Measurements from ENCODE around the gene FDX1. TPM values are rescaled to one million over a fixed set of nuclear protein-coding genes. Genes with fewer than 3 reads are reported as not detected.
A peak's percentile ranks its signal among the peaks of the same experiment; 100 is the strongest.

The FDX1 gene
- total RNA-seq, 1 donor from 2014 or later = 13.1 TPM

DNA sequence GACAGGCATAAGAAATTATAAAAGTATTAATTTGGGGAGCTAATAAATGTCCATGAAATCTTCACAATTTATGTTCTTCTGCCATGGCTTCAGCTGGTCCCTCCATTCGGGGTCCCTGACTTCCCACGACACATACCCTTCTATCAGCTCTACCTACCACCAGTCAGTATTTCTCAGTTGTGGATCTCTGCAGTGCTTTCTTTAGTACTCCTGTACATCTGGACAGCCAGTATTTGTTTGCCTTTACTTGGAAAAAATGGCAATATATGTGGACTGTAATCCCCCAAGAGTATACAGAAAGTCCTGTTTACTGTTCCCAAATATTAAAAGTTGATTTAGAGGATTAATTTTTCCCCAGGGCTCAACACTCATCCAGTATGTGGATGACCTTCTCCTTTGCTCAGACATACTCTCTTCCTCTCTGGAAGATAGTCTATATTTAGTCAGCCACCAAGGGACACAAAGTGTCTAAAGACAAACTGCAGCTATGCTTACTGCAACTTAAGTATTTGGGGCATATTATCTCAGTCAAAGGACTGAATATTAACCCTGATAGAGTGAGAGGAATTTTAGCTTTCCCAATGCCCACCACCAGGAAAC, 7.3 kb upstream of the FDX1 start:
- no peaks in the 10 kb centered on the region for H3K4me1 Mint-ChIP-seq (ENCODE audit: low read depth)

DNA sequence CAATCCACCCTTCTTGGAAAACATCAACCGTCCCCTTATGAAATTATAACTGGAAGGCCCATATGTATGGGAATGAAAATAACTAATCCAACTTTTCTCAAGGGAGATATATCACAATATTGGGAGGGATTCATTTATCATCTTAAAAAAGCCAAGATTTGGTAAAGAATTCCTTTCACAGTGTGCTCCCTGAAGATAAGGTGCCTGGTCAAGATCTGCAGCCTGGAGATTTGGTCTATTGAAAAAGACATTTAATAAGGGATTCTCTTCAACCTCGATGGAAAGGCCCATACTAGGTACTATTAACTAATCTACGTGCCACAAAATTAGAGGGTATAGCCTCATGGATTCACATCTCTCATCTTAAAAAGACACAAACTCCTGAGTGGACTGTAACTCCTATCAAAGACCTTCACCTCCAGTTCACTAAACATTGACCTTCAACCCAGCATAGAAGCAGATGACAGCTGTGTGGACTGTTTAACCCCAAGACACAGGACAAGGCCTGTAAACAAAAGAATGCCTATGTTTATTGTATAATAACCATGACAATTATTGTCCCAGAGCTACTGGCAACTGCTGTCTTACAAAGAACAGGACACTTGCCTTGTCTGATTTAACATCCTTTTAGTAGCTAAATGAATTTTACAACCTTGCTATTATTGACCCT, 4.8 kb upstream of the FDX1 start:
- Mint-ChIP-seq H3K9me3 (peaks cover 12% of the 10 kb centered on the region), H3K27me3 (ENCODE audit: low read depth) (peaks cover 2% of the 10 kb centered on the region), H3K36me3 (ENCODE audit: low read depth) (no peaks in the 10 kb centered on the region), H3K4me1 (ENCODE audit: low read depth) (peaks cover 7% of the 10 kb centered on the region), H3K4me3 (ENCODE audit: low read depth) (no peak overlapping the region), H3K27ac (no peak overlapping the region)
- no peak for DNase-seq (ENCODE audit: low spot score)
- intact Hi-C loops (cut with micrococcal nuclease) = no loop called here

More for the DNA sequence above, 7.3 kb upstream of the FDX1 start:
- Mint-ChIP-seq H3K9me3 (peaks cover 12% of the 10 kb centered on the region), H3K27ac (no peak overlapping the region), H3K4me3 (ENCODE audit: low read depth) (no peak overlapping the region), H3K27me3 (ENCODE audit: low read depth) (peaks cover 2% of the 10 kb centered on the region), H3K36me3 (ENCODE audit: low read depth) (no peaks in the 10 kb centered on the region)
- intact Hi-C loops (cut with micrococcal nuclease) = no loop called here
- no peak for DNase-seq (ENCODE audit: low spot score)

DNA sequence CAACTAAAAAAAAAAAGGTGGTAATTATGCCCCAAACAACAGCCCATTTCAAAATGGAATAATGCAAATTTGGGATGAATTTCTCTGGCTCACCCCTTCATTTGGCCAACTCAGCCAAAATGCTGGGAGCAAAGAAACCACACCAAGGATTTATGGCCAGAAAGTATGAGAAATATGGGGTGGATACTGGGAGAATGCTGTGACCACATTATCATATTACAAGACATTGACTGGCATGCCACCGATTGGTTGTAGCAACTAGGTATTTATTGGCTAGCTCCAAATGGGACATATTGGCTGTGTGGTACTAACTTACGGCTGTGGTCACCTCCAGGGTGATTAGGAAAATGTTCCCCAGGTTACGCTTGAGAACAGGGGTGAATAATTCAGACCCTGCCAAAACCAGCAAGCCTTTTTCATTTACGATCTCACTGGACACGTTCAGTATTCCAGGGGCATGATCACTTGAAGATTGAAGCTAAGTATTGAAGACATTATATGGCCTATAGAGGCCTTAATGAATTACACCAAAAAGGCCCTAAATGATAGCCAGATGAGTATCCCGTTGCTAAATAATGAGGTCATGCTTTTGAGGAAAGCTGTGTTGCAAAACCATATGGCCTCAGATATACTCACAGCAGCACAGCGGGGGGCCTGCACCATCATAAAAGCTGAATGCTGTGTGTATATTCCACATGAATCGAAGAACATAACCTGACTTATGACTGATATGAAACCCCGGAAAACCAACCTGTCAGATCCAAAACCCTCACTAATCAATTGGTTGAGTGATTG, 3.8 kb upstream of the FDX1 start:
- H3K4me3 Mint-ChIP-seq (ENCODE audit: low read depth) = no peak overlapping the region
- peaks cover 10% of the 10 kb centered on the region for H3K4me1 Mint-ChIP-seq (ENCODE audit: low read depth)
- H3K9me3 Mint-ChIP-seq = peaks cover 7% of the 10 kb centered on the region
- no peak overlapping the region for H3K27ac Mint-ChIP-seq
- peaks cover 2% of the 10 kb centered on the region for H3K27me3 Mint-ChIP-seq (ENCODE audit: low read depth)
- intact Hi-C loops (cut with micrococcal nuclease) = no loop called here
- no peak for DNase-seq (ENCODE audit: low spot score)
- no peaks in the 10 kb centered on the region for H3K36me3 Mint-ChIP-seq (ENCODE audit: low read depth)

DNA sequence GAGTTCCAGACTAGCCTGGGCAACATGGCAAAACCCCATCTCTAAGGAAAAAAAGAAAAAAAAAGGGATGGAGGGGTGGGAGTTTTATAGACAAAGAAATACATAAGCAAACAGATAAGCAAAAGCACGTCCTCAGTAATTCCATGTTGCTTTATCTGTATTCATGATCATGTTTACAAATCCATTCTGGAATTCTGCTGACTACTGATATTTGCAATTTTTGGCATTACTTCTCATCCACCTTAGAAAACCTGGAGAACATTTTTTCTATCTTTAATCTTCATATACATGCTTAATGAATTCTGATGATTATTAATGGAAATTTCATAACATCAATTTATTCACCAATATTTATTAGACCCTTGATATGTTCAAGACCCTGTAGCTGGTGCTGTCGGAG, 1.7 kb upstream of the FDX1 start:
- intact Hi-C loops (cut with micrococcal nuclease) = loop anchor here (2.0 kb wide), 1 partner anchor 131 kb away; the partner anchor contains the start of gene RDX
- DNase-seq (ENCODE audit: low spot score) = no peak
- H3K4me3 Mint-ChIP-seq (ENCODE audit: low read depth) = no peak overlapping the region

DNA sequence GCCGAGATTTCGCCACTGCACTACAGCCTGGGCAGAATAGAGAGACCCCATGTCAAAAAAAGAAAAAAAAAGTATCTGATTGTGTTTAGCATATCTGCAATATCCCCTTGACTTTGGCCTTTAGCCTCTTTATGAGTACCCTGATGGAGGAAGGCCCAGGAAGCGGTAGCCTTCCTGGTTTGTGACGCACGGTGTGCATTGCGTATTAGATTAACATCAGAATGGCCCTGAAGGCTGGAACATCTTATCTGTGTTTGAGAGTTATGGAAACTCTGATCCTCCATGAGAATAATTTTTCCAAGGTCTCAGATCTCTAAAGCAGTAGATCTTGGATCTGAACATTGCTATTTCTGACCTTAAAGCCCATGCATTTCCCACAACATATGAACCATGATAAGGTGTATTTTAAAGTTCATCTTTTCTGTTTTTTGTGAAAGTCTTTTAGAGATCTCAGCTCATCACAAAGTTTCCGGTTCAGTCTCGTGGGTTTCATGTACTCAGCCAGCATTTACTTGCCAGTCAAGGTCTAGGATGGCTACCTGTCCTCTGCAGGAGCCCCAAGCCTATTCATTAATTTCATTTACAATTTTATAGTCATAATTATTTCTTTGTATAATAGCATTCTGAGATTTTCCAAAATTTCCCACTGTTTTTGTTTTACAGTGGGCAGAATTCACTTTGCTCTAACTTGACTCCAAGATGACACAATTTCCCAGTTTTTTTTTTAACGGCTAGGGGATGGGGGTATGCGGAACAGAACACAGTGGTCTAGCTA, 605 bp upstream of the FDX1 start:
- no peak for DNase-seq (ENCODE audit: low spot score)
- H3K36me3 Mint-ChIP-seq (ENCODE audit: low read depth) = peaks cover 5% of the 10 kb centered on the region
- H3K4me3 Mint-ChIP-seq (ENCODE audit: low read depth) = peak overlapping the region; percentile 74
- peak overlapping the region; percentile 67 for H3K27ac Mint-ChIP-seq
- no peaks in the 10 kb centered on the region for H3K27me3 Mint-ChIP-seq (ENCODE audit: low read depth)
- no peaks in the 10 kb centered on the region for H3K9me3 Mint-ChIP-seq
- intact Hi-C loops (cut with micrococcal nuclease) = loop anchor here (1.0 to 2.0 kb wide), 3 partner anchors 24 to 132 kb away; partner anchors contain the start of gene RDX
- peaks cover 39% of the 10 kb centered on the region for H3K4me1 Mint-ChIP-seq (ENCODE audit: low read depth)

More for the DNA sequence above, 1.7 kb upstream of the FDX1 start:
- Mint-ChIP-seq H3K9me3 (no peaks in the 10 kb centered on the region), H3K4me1 (ENCODE audit: low read depth) (peaks cover 28% of the 10 kb centered on the region), H3K27me3 (ENCODE audit: low read depth) (no peaks in the 10 kb centered on the region), H3K27ac (no peak overlapping the region), H3K36me3 (ENCODE audit: low read depth) (peaks cover 2% of the 10 kb centered on the region)

DNA sequence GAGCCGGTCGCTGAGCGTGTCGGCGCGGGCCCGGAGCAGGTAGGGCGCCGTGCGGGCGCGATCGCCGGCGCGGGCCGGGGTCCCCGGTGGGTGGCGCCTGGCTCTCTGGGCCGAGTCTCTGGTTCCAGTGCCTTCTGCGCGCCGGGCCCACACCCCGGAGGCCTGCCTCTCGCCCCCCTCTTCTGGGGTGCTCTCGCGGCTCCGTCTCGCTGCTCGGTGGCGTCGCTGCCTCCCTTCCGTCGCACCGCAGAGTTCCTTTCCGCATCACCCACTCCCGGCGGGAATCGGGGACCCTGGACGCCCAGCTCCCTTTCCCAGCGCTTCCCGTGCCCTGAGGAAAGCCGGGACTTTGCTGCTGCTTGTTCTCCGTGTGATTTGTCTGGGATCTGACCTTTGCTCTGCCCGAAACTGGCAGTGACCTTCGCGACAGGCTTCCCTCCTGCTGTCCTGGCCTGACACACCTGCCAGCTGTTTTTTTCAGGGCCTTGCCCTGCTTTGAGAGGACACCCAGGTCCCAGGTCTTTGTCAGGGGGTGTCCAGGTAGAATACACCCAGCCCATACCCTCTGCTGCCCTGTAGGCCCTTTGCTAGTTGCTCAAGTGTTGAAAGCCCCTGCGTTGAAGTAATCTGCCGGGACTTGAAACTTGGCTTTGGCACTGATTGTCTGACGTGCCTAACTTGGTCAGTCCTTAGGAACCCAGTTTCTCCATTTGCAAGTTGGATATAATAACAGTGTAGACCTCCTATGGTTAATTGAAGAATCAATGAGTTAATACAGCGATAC, 711 bp downstream of the FDX1 start:
- Mint-ChIP-seq H3K27me3 (ENCODE audit: low read depth) (no peaks in the 10 kb centered on the region), H3K4me1 (ENCODE audit: low read depth) (peaks cover 47% of the 10 kb centered on the region), H3K9me3 (no peaks in the 10 kb centered on the region)

DNA sequence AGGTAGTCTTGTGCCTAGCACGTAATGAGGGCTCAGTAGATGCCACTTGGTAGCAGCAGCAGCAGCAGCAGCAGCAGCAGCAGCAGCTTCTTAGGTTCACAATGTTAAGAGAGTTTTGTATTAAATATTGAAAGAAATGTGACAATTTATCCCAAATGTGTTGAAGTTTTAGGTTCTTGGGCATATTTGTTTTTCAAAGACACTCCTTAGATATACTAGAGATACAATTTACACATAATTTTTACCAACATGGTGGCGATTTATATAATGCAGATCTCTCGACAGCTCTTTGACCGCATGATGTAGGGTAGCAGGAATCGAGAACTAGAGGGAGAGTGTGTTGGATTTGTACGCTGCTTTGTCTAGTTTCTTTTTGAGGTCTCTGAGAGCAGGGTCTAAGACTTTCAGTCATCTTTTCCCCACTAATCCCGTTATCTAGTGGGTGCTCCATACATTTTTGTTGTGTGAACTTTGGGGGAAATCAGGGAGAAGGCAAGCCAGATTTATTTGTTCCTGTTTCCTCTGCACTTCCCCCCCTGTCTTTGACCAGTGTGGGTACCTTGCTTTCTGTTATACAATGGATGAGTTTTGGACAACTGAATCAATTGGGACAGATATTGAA, 1.4 kb downstream of the FDX1 start:
- intact Hi-C loops (cut with micrococcal nuclease) = loop anchor here (2.0 to 5.0 kb wide), 2 partner anchors 339 to 484 kb away; partner anchors contain the start of gene ZC3H12C
- Mint-ChIP-seq H3K9me3 (no peaks in the 10 kb centered on the region), H3K4me3 (ENCODE audit: low read depth) (peak overlapping the region; percentile 98), H3K27ac (peak overlapping the region; percentile 94), H3K4me1 (ENCODE audit: low read depth) (peaks cover 53% of the 10 kb centered on the region), H3K36me3 (ENCODE audit: low read depth) (peaks cover 9% of the 10 kb centered on the region), H3K27me3 (ENCODE audit: low read depth) (no peaks in the 10 kb centered on the region)
- no peak for DNase-seq (ENCODE audit: low spot score)

More for the DNA sequence above, 711 bp downstream of the FDX1 start:
- peak; percentile 26 for DNase-seq (ENCODE audit: low spot score)
- H3K27ac Mint-ChIP-seq = peak overlapping the region; percentile 94
- H3K36me3 Mint-ChIP-seq (ENCODE audit: low read depth) = peaks cover 5% of the 10 kb centered on the region
- peak overlapping the region; percentile 98 for H3K4me3 Mint-ChIP-seq (ENCODE audit: low read depth)
- intact Hi-C loops (cut with micrococcal nuclease) = loop anchor here (2.0 to 5.0 kb wide), 2 partner anchors 338 to 484 kb away; partner anchors contain the start of gene ZC3H12C

DNA sequence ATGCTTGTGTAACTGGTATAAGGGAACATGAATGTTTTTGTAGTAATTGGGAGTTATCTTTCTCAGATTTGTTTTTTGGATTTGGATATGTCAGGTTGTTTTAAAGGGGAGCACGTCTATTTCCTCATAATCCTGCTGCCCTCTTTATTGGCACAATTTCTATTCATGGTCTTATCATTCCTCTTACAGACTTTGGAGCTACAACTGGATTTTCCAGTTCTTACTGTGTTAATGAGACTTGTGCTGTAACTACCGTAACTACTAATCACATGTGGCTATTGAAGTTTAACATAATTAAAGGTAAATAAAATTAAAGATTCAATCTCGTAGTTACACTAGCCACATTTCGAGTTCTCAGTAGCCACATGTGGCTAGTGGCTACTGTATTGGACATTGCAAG, 1.9 kb downstream of the FDX1 start:
- no peaks in the 10 kb centered on the region for H3K27me3 Mint-ChIP-seq (ENCODE audit: low read depth)
- no peaks in the 10 kb centered on the region for H3K9me3 Mint-ChIP-seq
- H3K4me3 Mint-ChIP-seq (ENCODE audit: low read depth) = peak overlapping the region; percentile 98
- peaks cover 55% of the 10 kb centered on the region for H3K4me1 Mint-ChIP-seq (ENCODE audit: low read depth)
- no peak overlapping the region for H3K27ac Mint-ChIP-seq
- peaks cover 14% of the 10 kb centered on the region for H3K36me3 Mint-ChIP-seq (ENCODE audit: low read depth)
- intact Hi-C loops (cut with micrococcal nuclease) = loop anchor here (2.0 to 5.0 kb wide), 2 partner anchors 339 to 485 kb away; partner anchors contain the start of gene ZC3H12C
- DNase-seq (ENCODE audit: low spot score) = no peak

DNA sequence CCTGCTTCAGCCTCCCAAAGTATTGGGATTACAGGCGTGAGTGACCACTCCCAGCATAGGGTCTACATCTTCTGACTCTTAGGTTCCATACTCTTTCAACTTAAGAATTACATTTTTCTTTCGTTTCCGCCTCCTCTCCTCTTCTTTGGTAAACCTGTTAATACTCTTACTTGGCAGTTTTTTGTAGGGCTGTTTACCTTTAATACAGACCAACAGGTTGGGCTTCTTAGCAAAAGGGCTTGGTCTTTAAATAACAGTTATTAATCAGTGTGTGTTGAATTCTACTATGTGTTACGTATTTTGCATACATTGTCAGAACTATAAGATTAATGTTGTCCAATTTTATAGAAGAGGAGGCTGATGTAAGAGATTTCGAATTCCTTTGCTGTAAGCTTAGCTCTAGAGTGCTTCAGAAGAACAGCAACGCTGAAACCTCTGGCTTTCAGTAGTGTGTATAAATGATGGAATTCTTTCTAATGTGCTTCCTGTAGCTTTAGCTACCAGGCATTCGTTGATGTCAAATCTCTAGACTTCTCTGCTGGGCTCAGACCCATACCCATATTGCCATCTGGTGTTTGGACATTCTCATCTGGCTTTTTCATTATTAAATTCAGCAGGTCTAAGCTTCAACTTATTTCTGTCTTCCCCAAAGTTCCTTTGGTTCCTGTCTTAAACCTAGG, 3.1 kb downstream of the FDX1 start:
- Mint-ChIP-seq H3K27me3 (ENCODE audit: low read depth) (no peaks in the 10 kb centered on the region), H3K27ac (no peak overlapping the region), H3K4me3 (ENCODE audit: low read depth) (peak overlapping the region; percentile 51), H3K36me3 (ENCODE audit: low read depth) (peaks cover 25% of the 10 kb centered on the region), H3K4me1 (ENCODE audit: low read depth) (peaks cover 64% of the 10 kb centered on the region), H3K9me3 (no peaks in the 10 kb centered on the region)
- no peak for DNase-seq (ENCODE audit: low spot score)
- intact Hi-C loops (cut with micrococcal nuclease) = loop anchor here (1.0 to 5.0 kb wide), 3 partner anchors 57 to 341 kb away; partner anchors contain the start of gene ZC3H12C

DNA sequence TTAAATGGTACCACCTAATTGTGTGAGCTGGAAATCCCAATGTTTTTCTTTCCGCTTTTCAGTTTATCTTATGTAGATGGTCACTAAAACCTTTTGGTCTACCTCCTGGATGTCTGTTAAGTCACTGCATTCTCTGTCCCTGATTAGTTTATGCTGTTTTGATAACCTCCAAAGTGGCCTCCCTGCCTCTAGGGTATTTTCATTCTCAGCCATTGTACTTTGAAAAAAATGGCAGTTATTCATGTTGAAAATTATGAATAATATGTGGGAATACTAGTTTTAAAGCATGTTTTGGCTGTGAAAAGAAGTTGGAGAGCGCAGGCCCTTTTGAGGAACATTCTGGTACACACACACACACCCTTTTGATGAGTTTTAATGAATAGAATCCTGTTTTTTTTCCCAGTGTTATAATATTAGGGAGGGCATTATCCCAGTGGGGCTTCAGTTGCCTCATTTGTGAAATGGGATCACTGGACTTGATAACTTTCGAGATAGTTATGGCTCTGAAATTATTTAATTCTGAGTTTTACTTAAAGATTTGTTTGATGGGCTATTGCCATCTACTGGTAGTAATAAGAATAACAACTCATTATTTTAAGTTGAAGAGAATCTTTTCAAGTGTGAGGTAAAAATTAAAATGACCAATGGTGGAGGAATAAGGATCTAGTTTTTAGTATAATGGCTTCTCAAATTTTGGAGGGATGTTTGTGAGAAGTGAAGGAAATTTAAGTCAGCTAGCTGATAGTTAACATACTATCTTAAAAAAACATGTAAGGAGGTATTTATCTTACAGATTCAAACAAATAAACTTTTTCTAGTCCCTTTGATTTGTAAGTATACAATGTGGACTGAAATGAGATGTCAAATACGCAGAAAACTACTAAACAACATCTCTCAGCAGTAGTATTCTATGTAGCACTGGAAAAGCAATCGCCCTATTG, 3.9 kb downstream of the FDX1 start:
- Mint-ChIP-seq H3K4me1 (ENCODE audit: low read depth) (peaks cover 67% of the 10 kb centered on the region), H3K27me3 (ENCODE audit: low read depth) (no peaks in the 10 kb centered on the region), H3K4me3 (ENCODE audit: low read depth) (no peak overlapping the region), H3K36me3 (ENCODE audit: low read depth) (peaks cover 32% of the 10 kb centered on the region), H3K27ac (no peak overlapping the region), H3K9me3 (no peaks in the 10 kb centered on the region)
- intact Hi-C loops (cut with micrococcal nuclease) = loop anchor here (1.0 to 5.0 kb wide), 3 partner anchors 57 to 341 kb away; partner anchors contain the start of gene ZC3H12C
- DNase-seq (ENCODE audit: low spot score) = no peak

All from activated T-helper 2 cell treated with anti-CD3 and anti-CD28 coated beads, Interferon-gamma antibody, Interleukin-2, Interleukin-4, amounts not matched to agents 10 μg/mL and 5 μg/mL and 100 μg/mL, durations not matched to agents 14 hours and 24 hours and 36 hours (primary cell).